Measurements from ENCODE around the gene GNA12. TPM values are rescaled to one million over a fixed set of nuclear protein-coding genes. Genes with fewer than 3 reads are reported as not detected.
A peak's percentile ranks its signal among the peaks of the same experiment; 100 is the strongest.

The GNA12 gene
- total and polyA plus RNA-seq, 9 of the 15 experiments (the other 6 are each of a cell fraction or from before 2014, with no cell fraction given) = 0.65 to 32.7 (median 9.6) TPM

GRCh38 chr7:2873686-2874551, 29.8 kb upstream of the GNA12 start (continued):
- TF ChIP-seq CREB3L1 (IDR thresholded peaks at IDR 0.05; ENCODE audit: borderline replicate concordance, low read depth) = no peak
- TF ChIP-seq THRB (CRISPR knock-in tag; conservative IDR thresholded peaks at IDR 0.05) = 0 out of 2 replicates have a peak, but pooled peaks have one; percentile 22
- no peak for TF ChIP-seq BDP1 (IDR thresholded peaks at IDR 0.05; ENCODE audit: insufficient read depth, insufficient read length)
- TF ChIP-seq GTF2A2 (tag; IDR thresholded peaks at IDR 0.05) = peak; percentile 97
- TF ChIP-seq MAFK (IDR thresholded peaks at IDR 0.05; ENCODE audit: low read length) = no peak
- no peak for TF ChIP-seq MYNN (IDR thresholded peaks at IDR 0.05)
- no peak for TF ChIP-seq MYNN (CRISPR knock-in tag; IDR thresholded peaks at IDR 0.05)
- peak; percentile 52; the same call in 1 of the 2 replicates for TF ChIP-seq MBD2 (IDR thresholded peaks at IDR 0.05; ENCODE audit: borderline replicate concordance, low read depth)
- peak in 1 of 2 experiments; percentile 36; a peak in 1 of 4 replicates for TF ChIP-seq KDM4B (IDR thresholded peaks at IDR 0.05; ENCODE audit: borderline replicate concordance in 2 of 2, low read depth in 1 of 2)
- no peak for TF ChIP-seq GTF3C2 (IDR thresholded peaks at IDR 0.05; ENCODE audit: borderline replicate concordance, extremely low read depth, insufficient read length)
- peak; percentile 98 for TF ChIP-seq TBP (optimal IDR thresholded peaks at IDR 0.05; ENCODE audit: low read depth, low read length)
- TF ChIP-seq, protein P1, sequence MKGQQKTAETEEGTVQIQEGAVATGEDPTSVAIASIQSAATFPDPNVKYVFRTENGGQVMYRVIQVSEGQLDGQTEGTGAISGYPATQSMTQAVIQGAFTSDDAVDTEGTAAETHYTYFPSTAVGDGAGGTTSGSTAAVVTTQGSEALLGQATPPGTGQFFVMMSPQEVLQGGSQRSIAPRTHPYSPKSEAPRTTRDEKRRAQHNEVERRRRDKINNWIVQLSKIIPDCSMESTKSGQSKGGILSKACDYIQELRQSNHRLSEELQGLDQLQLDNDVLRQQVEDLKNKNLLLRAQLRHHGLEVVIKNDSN (CRISPR knock-in tag; IDR thresholded peaks at IDR 0.05) = no peak
- TF ChIP-seq TRIM24 (IDR thresholded peaks at IDR 0.05) = no peak
- TF ChIP-seq PTBP1 (IDR thresholded peaks at IDR 0.05; ENCODE audit: low read depth, low read length) = 0 out of 2 replicates have a peak, but pooled peaks have one; percentile 46
- TF ChIP-seq ZC3H8 (IDR thresholded peaks at IDR 0.05) = peak; percentile 95; the same call in 1 of the 2 replicates
- TF ChIP-seq ZNF79 (CRISPR knock-in tag; IDR thresholded peaks at IDR 0.05; ENCODE audit: low read depth) = no peak

All from K562 (cell line).